GM08714 (cell line): ENCODE measurements around the gene SMIM27.
"Not testable (repeated sequence)": the region's sequence is repeated elsewhere in the genome, so short reads cannot be mapped to it uniquely, and the experiment has no call there.

Experiments
- H3K4me3 ChIP-seq: fragments of 200-500 bp; sonication (Bioruptor generic); 2 replicates; pipeline ENCODE4 v1.5.1; 2014; ENCODE audit warnings: mild to moderate bottlenecking, low read length, inconsistent platforms
- ZNF274 ChIP-seq: IDR thresholded peaks from 2 replicates; pipeline ENCODE4 v1.6.1; 2012; ENCODE audit warnings: mild to moderate bottlenecking, low read depth, low read length

The SMIM27 gene

GRCh38 chr9:32574858-32575257 lies 22.7 kb downstream of the SMIM27 start:
- no peak for TF ChIP-seq ZNF274
- H3K4me3 ChIP-seq, result no peak overlapping the region

GRCh38 chr9:32577316-32577715 lies 25.2 kb downstream of the SMIM27 start:
- TF ChIP-seq ZNF274, result no peak
- H3K4me3 ChIP-seq, result no peak overlapping the region

GRCh38 chr9:32578976-32579375 lies 26.8 kb downstream of the SMIM27 start:
- no peak overlapping the region for H3K4me3 ChIP-seq
- TF ChIP-seq ZNF274, result no peak

GRCh38 chr9:32579706-32580331 lies 27.7 kb downstream of the SMIM27 start:
- no peak for TF ChIP-seq ZNF274
- no peak overlapping the region for H3K4me3 ChIP-seq

- TF ChIP-seq ZNF274, result no peak
- no peak overlapping the region for H3K4me3 ChIP-seq
Observed at GRCh38 chr9:32580631-32581300, 28.6 kb downstream of the SMIM27 start.

- no peak for TF ChIP-seq ZNF274
- no peak overlapping the region for H3K4me3 ChIP-seq
Observed at GRCh38 chr9:32581512-32582143, 29.5 kb downstream of the SMIM27 start.

- no peak for TF ChIP-seq ZNF274
- no peak overlapping the region for H3K4me3 ChIP-seq
Observed at GRCh38 chr9:32584784-32585183, 32.7 kb downstream of the SMIM27 start.

GRCh38 chr9:32587901-32588300 lies 35.8 kb downstream of the SMIM27 start:
- no peak for TF ChIP-seq ZNF274
- no peak overlapping the region for H3K4me3 ChIP-seq

GRCh38 chr9:32589083-32589723 lies 37.1 kb downstream of the SMIM27 start:
- no peak overlapping the region for H3K4me3 ChIP-seq
- no peak for TF ChIP-seq ZNF274

- TF ChIP-seq ZNF274, result no peak
- no peak overlapping the region for H3K4me3 ChIP-seq
Observed at GRCh38 chr9:32590476-32590875, 38.3 kb downstream of the SMIM27 start.

GRCh38 chr9:32590898-32591297 lies 38.8 kb downstream of the SMIM27 start:
- TF ChIP-seq ZNF274, result no peak
- H3K4me3 ChIP-seq, result no peak overlapping the region

GRCh38 chr9:32596096-32596865 lies 44.2 kb downstream of the SMIM27 start:
- H3K4me3 ChIP-seq, result no peak overlapping the region
- TF ChIP-seq ZNF274, result no peak

- no peak for TF ChIP-seq ZNF274
Observed at GRCh38 chr9:32596936-32597335, 44.8 kb downstream of the SMIM27 start.

GRCh38 chr9:32599021-32599420 lies 46.9 kb downstream of the SMIM27 start:
- H3K4me3 ChIP-seq, result not testable (repeated sequence)

More at GRCh38 chr9:32596936-32597335, 44.8 kb downstream of the SMIM27 start:
- H3K4me3 ChIP-seq, result no peak overlapping the region
